Caco-2 (cell line): Measurements from ENCODE around the gene KAT8. TPM values are rescaled to one million over a fixed set of nuclear protein-coding genes. Genes with fewer than 3 reads are reported as not detected.

Experiments used
- Bru-seq: library from RNA; stranded (reverse); fragments of 400-500 nt; gene quantifications from one replicate; lab custom pipeline; 2021; lab: Mats Ljungman, UMichigan
- BruChase-seq, 2 experiments: library from RNA; stranded (reverse); fragments of 400-500 nt; gene quantifications; one replicate each; lab custom pipeline; 2021; lab: Mats Ljungman, UMichigan
- BruUV-seq: library from RNA; stranded (reverse); fragments of 400-500 nt; replicated peaks from 2 replicates; lab custom pipeline; 2021; lab: Mats Ljungman, UMichigan
- CTCF ChIA-PET: fragments of 300-600 bp; sonication (Branson Sonifier 250); formaldehyde crosslinking; loops from one replicate; lab custom pipeline; 2022; ENCODE audit warnings: antibody characterized with exemption; lab: Charles Lee
- POLR2A ChIA-PET: fragments of 300-600 bp; sonication (Branson Sonifier 250); formaldehyde crosslinking; loops from one replicate; lab custom pipeline; 2022; ENCODE audit warnings: antibody characterized with exemption; lab: Charles Lee
- DNase-seq, 2 experiments: peaks; one replicate each; pipeline versions ENCODE4 v3.0.0 to v3.0.0-alpha.2; 2020 to 2022
- H3K27me3 ChIP-seq: replicated peaks from 2 replicates; pipeline ENCODE4 v1.6.0; 2011; ENCODE audit warnings: low read length; ENCODE audit not compliant: control insufficient read depth, insufficient read depth
- H3K36me3 ChIP-seq: 2 replicates; pipeline ENCODE4 v1.5.1; 2011; ENCODE audit warnings: low read length; ENCODE audit not compliant: control insufficient read depth, insufficient read depth
- H3K4me1 ChIP-seq: fragments of 250-450 bp; sonication (Bioruptor Pico); 2 replicates; pipeline ENCODE4 v1.5.1; 2020; ENCODE audit warnings: mild to moderate bottlenecking
- H3K4me3 ChIP-seq: 2 replicates; pipeline ENCODE4 v1.5.1; 2011; ENCODE audit warnings: low read depth, mild to moderate bottlenecking, control low read depth, low read length
- H3K9me3 ChIP-seq: fragments of 250-450 bp; sonication (Bioruptor Pico); 2 replicates; pipeline ENCODE4 v1.5.1; 2020; ENCODE audit warnings: mild to moderate bottlenecking, moderate library complexity
- H3K27ac Mint-ChIP-seq: one replicate; pipeline ENCODE4 v1.8.0; 2022; ENCODE audit warnings: mixed read lengths; ENCODE audit not compliant: unreplicated experiment
- H3K27me3 Mint-ChIP-seq: one replicate; pipeline ENCODE4 v1.8.0; 2022; ENCODE audit warnings: mixed read lengths; ENCODE audit not compliant: insufficient read depth, unreplicated experiment
- H3K36me3 Mint-ChIP-seq: one replicate; pipeline ENCODE4 v1.8.0; 2022; ENCODE audit warnings: mild to moderate bottlenecking, mixed read lengths; ENCODE audit not compliant: insufficient read depth, unreplicated experiment
- H3K4me1 Mint-ChIP-seq: one replicate; pipeline ENCODE4 v1.8.0; 2022; ENCODE audit warnings: low read depth, mixed read lengths; ENCODE audit not compliant: unreplicated experiment
- H3K4me3 Mint-ChIP-seq: one replicate; pipeline ENCODE4 v1.8.0; 2022; ENCODE audit warnings: mild to moderate bottlenecking, moderate library complexity, mixed read lengths; ENCODE audit not compliant: unreplicated experiment
- H3K9me3 Mint-ChIP-seq: one replicate; pipeline ENCODE4 v1.8.0; 2022; ENCODE audit warnings: mixed read lengths; ENCODE audit not compliant: unreplicated experiment
- intact Hi-C: fragments of 100-400 bp; cut with micrococcal nuclease; formaldehyde crosslinking; loops from one replicate; pipeline ENCODE4 v1.10.0; 2022; ENCODE audit not compliant: unreplicated experiment
- long read RNA-seq: library from polyadenylated mRNA; stranded (forward); transcript quantifications from one replicate; pipeline ENCODE4 v2.0.0, GENCODE V29; 2022
- total RNA-seq: library from RNA; stranded (reverse); gene quantifications from 2 replicates; pipeline ENCODE4 v1.2.3, GENCODE V29; 2022
- TF ChIP-seq, protein P1 (sequence below), 2 experiments: fragments of 200-600 bp in 1 of 2; IDR thresholded peaks; 1 replicate in 1 of 2; 2 replicates in 1 of 2; pipeline versions ENCODE4 v1.5.1 to v1.8.0; 2011 to 2022; ENCODE audit warnings: antibody characterized with exemption in 1 of 2, control low read depth in 1 of 2, inconsistent platforms in 1 of 2, low read depth in 1 of 2, low read length in 1 of 2, mild to moderate bottlenecking in 1 of 2, moderate library complexity in 1 of 2; ENCODE audit not compliant: insufficient read depth in 1 of 2, severe bottlenecking in 1 of 2, unreplicated experiment in 1 of 2

KAT8 gene
- total RNA-seq (46.2 and 50.2 TPM in 2 replicates), Bru-seq, nascent RNA (percentile 73 among the genes with signal in this experiment), BruChase-seq, experiment 1, labeled RNA remaining after a 2-hour chase (percentile 79 among the genes with signal in this experiment), BruChase-seq, experiment 2, labeled RNA remaining after a 6-hour chase (percentile 84 among the genes with signal in this experiment)
- long read RNA-seq, transcript KAT8-201 (11 exons, 1,525 nt): major isoform, 5 of 11 reads
- long read RNA-seq, partial matches to known transcripts: 0 of 11 reads
- long read RNA-seq, other reads (novel, unspliced or antisense): 3 of 11 reads

DNA sequence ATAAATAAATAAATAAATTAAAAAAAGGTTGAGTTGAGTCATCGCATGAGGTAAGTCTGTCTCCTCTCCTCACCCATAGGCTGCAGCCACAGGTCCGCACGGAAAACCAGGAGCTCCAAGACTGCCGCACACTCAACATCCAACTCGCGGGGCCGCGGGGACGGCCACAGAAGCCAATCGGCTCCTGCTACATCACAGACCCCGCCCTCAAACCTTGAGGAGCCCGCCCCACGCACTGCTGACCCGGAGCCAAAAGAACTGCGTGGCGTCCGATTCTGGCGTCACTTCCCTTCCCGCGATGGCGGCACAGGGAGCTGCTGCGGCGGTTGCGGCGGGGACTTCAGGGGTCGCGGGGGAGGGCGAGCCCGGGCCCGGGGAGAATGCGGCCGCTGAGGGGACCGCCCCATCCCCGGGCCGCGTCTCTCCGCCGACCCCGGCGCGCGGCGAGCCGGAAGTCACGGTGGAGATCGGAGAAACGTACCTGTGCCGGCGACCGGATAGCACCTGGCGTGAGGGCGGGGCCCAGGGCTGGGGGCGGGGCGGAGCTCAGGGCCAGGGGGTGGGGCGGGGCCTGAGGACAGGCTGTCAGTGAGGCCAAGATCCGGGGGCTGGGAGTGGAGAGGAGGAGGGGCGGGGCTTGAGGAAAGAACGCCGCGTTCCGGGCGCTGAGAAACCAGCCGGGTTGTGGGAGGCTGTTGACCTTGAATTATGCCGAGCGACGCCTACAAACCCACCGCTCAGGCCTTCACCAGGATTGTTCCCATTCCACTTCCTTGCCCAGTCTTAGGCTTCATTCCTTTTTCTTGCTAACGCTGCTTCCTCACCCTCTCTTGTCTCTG, at the start of gene KAT8:
KAT8 (plus strand) TSS at position 281 of the 839 bp plus-strand sequence; CDS start at position 299, 18 bp downstream.
- CTCF ChIA-PET: interaction anchor here (0.6 to 1.7 kb wide), 11 partner anchors 9 to 266 kb away, joined by 3 to 43 read pairs (median 4); partner anchors contain the start of genes HSD3B7, PRSS8, ZNF646 and ZNF668
- Histone ChIP-seq H3K27me3 (no peaks in the 10 kb centered on the region), H3K4me3 (peak within 1 kb of the TSS; percentile 55), H3K4me1 (peaks cover 16% of the 10 kb centered on the region), H3K9me3 (no peaks in the 10 kb centered on the region), H3K36me3 (peaks cover 5% of the 10 kb centered on the region)
- TF ChIP-seq, protein P1, sequence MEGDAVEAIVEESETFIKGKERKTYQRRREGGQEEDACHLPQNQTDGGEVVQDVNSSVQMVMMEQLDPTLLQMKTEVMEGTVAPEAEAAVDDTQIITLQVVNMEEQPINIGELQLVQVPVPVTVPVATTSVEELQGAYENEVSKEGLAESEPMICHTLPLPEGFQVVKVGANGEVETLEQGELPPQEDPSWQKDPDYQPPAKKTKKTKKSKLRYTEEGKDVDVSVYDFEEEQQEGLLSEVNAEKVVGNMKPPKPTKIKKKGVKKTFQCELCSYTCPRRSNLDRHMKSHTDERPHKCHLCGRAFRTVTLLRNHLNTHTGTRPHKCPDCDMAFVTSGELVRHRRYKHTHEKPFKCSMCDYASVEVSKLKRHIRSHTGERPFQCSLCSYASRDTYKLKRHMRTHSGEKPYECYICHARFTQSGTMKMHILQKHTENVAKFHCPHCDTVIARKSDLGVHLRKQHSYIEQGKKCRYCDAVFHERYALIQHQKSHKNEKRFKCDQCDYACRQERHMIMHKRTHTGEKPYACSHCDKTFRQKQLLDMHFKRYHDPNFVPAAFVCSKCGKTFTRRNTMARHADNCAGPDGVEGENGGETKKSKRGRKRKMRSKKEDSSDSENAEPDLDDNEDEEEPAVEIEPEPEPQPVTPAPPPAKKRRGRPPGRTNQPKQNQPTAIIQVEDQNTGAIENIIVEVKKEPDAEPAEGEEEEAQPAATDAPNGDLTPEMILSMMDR (IDR thresholded peaks at IDR 0.05; ENCODE audit: insufficient read depth in 1 of 2, low read depth in 1 of 2, low read length in 1 of 2, severe bottlenecking in 1 of 2, unreplicated experiment in 1 of 2): no peak
- Mint-ChIP-seq H3K36me3 (peaks cover 54% of the 10 kb centered on the region), H3K9me3 (no peaks in the 10 kb centered on the region), H3K27ac (peak within 1 kb of the TSS; percentile 88), H3K27me3 (no peaks in the 10 kb centered on the region), H3K4me3 (peak within 1 kb of the TSS; percentile 88), H3K4me1 (peaks cover 16% of the 10 kb centered on the region)
- BruUV-seq: TSS peak; percentile 86
- POLR2A ChIA-PET: interaction anchor here (0.5 to 1.7 kb wide), 20 partner anchors 10 to 756 kb away, joined by 3 to 61 read pairs (median 6); partner anchors contain the start of genes ARMC5, FUS, PRSS8 and STX4
- intact Hi-C loops: loop anchor here (1.0 kb wide), 3 partner anchors 14 to 25 kb away; partner anchors contain the start of gene PRSS8
- DNase-seq: peak; percentile 97

DNA sequence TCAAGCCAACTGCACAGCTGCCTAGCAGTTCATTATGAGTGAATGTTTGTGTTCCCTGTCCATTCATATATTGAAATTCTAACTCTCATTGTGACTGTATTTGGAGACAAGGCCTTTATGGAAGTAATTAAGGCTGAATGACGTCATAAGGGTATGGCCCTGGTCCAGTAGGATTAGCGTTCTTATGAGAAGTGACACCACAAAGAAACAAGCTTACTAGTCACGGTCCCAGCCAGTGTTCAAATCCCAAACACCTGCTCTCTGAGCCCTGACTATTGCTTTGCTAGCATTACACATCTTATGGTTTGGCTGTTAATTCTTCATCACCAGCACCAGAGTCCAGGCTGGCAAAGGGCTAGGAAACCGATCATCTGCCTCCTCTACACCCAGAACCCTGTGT, 45.6 kb upstream of the KAT8 start:
- peak overlapping the region; percentile 84 for H3K4me3 Mint-ChIP-seq
- H3K4me1 Mint-ChIP-seq: peaks cover 7% of the 10 kb centered on the region
- H3K9me3 ChIP-seq: no peaks in the 10 kb centered on the region
- H3K27ac Mint-ChIP-seq: no peak overlapping the region
- no peaks in the 10 kb centered on the region for H3K36me3 ChIP-seq
- DNase-seq: no peak
- intact Hi-C loops: no loop called here
- TF ChIP-seq, protein P1 (IDR thresholded peaks at IDR 0.05; ENCODE audit: insufficient read depth in 1 of 2, low read depth in 1 of 2, low read length in 1 of 2, severe bottlenecking in 1 of 2, unreplicated experiment in 1 of 2): no peak
- ChIA-PET POLR2A (interaction anchor here (1.2 kb wide), 1 partner anchor 46 kb away, joined by 5 read pairs; the partner anchor contains the start of gene KAT8), CTCF (no interaction called here)
- peak overlapping the region; percentile 79 for H3K4me3 ChIP-seq
- no peaks in the 10 kb centered on the region for H3K27me3 Mint-ChIP-seq
- no TSS peak for BruUV-seq
- no peaks in the 10 kb centered on the region for H3K9me3 Mint-ChIP-seq
- no peaks in the 10 kb centered on the region for H3K36me3 Mint-ChIP-seq
- no peaks in the 10 kb centered on the region for H3K27me3 ChIP-seq
- peaks cover 9% of the 10 kb centered on the region; the same call in 1 of the 2 replicates for H3K4me1 ChIP-seq
